CD4-positive, alpha-beta T cell (primary cell): ENCODE results near the gene FNBP1L. TPM values are rescaled to one million over a fixed set of nuclear protein-coding genes. Genes with fewer than 3 reads are reported as not detected.

Source experiments
- ATAC-seq: fragments of 200-7000 bp; cut with Tn5 transposase; one replicate; pipeline ENCODE4 v1.10.0; 2022; ENCODE audit warnings: mild to moderate bottlenecking; ENCODE audit not compliant: poor library complexity
- CTCF ChIA-PET: fragments of 350-600 bp; sonication (Branson Sonifier 250); formaldehyde crosslinking; loops from one replicate; lab custom pipeline; 2021; ENCODE audit warnings: antibody characterized with exemption, inconsistent platforms; lab: Charles Lee
- POLR2A ChIA-PET: fragments of 350-600 bp; sonication (Branson Sonifier 250); formaldehyde crosslinking; loops from one replicate; lab custom pipeline; 2021; ENCODE audit warnings: antibody characterized with exemption, inconsistent platforms; lab: Charles Lee
- DNase-seq, 14 experiments: peaks; one replicate each; pipeline ENCODE4 v3.0.0-alpha.2; 2013 to 2020; ENCODE audit warnings: mixed read lengths in 2 of 14
- H3K27ac ChIP-seq, 2 donors: one replicate each; pipeline versions ENCODE4 v1.5.1 to v1.7.0; 2013; ENCODE audit warnings: low read length in 2 of 2, low read depth in 1 of 2, mild to moderate bottlenecking in 1 of 2
- H3K27me3 ChIP-seq, 2 experiments: 1 replicate in 1 of 2; 2 replicates in 1 of 2; pipeline versions ENCODE4 v1.6.1 to v1.7.0; 2013; ENCODE audit warnings: low read length in 2 of 2, control low read depth in 1 of 2, mild to moderate bottlenecking in 1 of 2, moderate library complexity in 1 of 2; ENCODE audit not compliant: insufficient read depth in 2 of 2, control insufficient read depth in 1 of 2
- H3K36me3 ChIP-seq: one replicate; pipeline ENCODE4 v1.6.1; 2013; ENCODE audit warnings: low read length, control low read depth; ENCODE audit not compliant: insufficient read depth
- H3K4me1 ChIP-seq: one replicate; pipeline ENCODE4 v1.6.1; 2013; ENCODE audit warnings: low read length, control low read depth; ENCODE audit not compliant: insufficient read depth
- H3K4me3 ChIP-seq: one replicate; pipeline ENCODE4 v1.5.1; 2013; ENCODE audit warnings: mild to moderate bottlenecking, low read length, moderate library complexity
- H3K9me3 ChIP-seq, 2 experiments: 1 replicate in 1 of 2; 2 replicates in 1 of 2; pipeline versions ENCODE4 v1.6.1 to v1.7.0; 2013; ENCODE audit warnings: low read length in 2 of 2, mild to moderate bottlenecking in 2 of 2, control low read depth in 1 of 2, moderate library complexity in 1 of 2; ENCODE audit not compliant: control insufficient read depth in 1 of 2, insufficient read depth in 1 of 2
- H3K27ac Mint-ChIP-seq: one replicate; pipeline ENCODE4 v1.8.0; 2020; ENCODE audit warnings: mixed read lengths
- H3K27me3 Mint-ChIP-seq: one replicate; pipeline ENCODE4 v1.8.0; 2021; ENCODE audit warnings: mixed read lengths
- H3K36me3 Mint-ChIP-seq: one replicate; pipeline ENCODE4 v1.8.0; 2021; ENCODE audit warnings: low read depth, mixed read lengths
- H3K4me1 Mint-ChIP-seq: one replicate; pipeline ENCODE4 v1.8.0; 2021; ENCODE audit warnings: low read depth, mixed read lengths
- H3K4me3 Mint-ChIP-seq: one replicate; pipeline ENCODE4 v1.8.0; 2020; ENCODE audit warnings: mild to moderate bottlenecking, mixed read lengths
- H3K9me3 Mint-ChIP-seq: one replicate; pipeline ENCODE4 v1.8.0; 2020; ENCODE audit warnings: mixed read lengths
- CTCF ChIP-seq: fragments of 200-600 bp; IDR thresholded peaks from one replicate; pipeline ENCODE4 v1.8.0; 2022; ENCODE audit warnings: antibody characterized with exemption, mild to moderate bottlenecking
- intact Hi-C, 2 experiments: fragments of 100-400 bp; cut with DNase I in 1 of 2; cut with micrococcal nuclease in 1 of 2; formaldehyde crosslinking; loops; one replicate each; pipeline versions ENCODE4 v1.15.1 to v1.9.0; 2023 to 2025; cut with DNase I, micrococcal nuclease
- total RNA-seq, 174 experiments: library from RNA in 2 of 174; stranded (reverse) in 2 of 174; gene quantifications; one replicate each; pipeline ENCODE4 v1.2.3 and lab custom pipeline; 2021 to 2026

The FNBP1L gene
- total RNA-seq, 2 experiments from 2014 or later: 1.1 TPM

DNA sequence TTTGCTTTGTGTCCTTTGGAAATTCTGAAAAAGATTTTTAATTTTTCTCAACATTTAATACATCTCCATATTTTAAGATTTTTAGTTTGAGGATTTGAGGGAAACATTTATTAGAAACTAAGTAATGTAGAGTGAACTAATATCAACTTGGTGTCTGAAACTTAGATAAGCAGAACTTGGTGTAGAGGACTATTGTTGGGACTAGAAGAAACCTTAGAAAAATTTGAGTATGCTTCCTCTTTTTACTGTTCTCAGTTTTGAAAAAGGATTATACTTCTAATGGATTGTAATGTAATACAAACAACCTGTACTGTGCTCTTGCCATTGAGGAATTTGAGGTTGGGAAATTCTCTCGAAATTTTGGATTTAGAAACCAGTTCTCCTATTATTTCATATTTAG, 2.4 kb downstream of the FNBP1L start:
- H3K9me3 ChIP-seq: no peaks in the 10 kb centered on the region
- H3K4me3 Mint-ChIP-seq: peak overlapping the region; percentile 15
- peaks cover 27% of the 10 kb centered on the region for H3K4me1 Mint-ChIP-seq
- TF ChIP-seq CTCF: no peak
- CTCF ChIA-PET: no interaction called here
- no peak overlapping the region for H3K27ac ChIP-seq
- ATAC-seq (no peak), DNase-seq (no peak)
- peaks cover 20% of the 10 kb centered on the region for H3K4me1 ChIP-seq
- no peaks in the 10 kb centered on the region for H3K9me3 Mint-ChIP-seq
- no peaks in the 10 kb centered on the region for H3K36me3 ChIP-seq
- intact Hi-C loops: no loop called here
- H3K27ac Mint-ChIP-seq: no peak overlapping the region
- peaks cover 56% of the 10 kb centered on the region for H3K27me3 Mint-ChIP-seq
- POLR2A ChIA-PET: no interaction called here
- H3K4me3 ChIP-seq: no peak overlapping the region
- H3K36me3 Mint-ChIP-seq: peaks cover 7% of the 10 kb centered on the region
- peaks cover 16 to 48% of the 10 kb centered on the region in 2 experiments for H3K27me3 ChIP-seq

DNA sequence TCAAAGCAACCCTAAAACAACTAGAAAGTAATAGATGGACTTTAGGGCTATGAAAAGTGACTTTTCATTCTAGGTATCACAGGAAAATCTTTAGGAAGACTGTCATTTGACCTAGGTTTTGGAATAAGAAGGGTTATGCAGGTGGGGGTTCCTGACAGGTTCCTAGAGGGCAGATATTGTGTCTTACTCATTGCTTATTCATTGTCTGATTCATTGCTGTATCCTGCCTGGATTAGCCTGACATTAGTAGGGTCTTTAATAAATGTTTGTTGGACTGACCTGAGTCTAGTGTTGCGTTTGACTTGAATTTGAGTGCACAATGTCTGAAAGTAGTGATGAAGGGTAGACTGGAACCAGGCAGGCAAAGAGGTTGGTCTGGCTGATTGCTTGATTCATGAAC, 6.0 kb downstream of the FNBP1L start:
- peaks cover 13% of the 10 kb centered on the region for H3K4me1 Mint-ChIP-seq
- ChIA-PET POLR2A (no interaction called here), CTCF (no interaction called here)
- TF ChIP-seq CTCF: no peak
- H3K9me3 ChIP-seq: no peaks in the 10 kb centered on the region
- no peak overlapping the region for H3K27ac Mint-ChIP-seq
- DNase-seq: no peak
- H3K27me3 Mint-ChIP-seq: peaks cover 56% of the 10 kb centered on the region
- intact Hi-C loops: loop anchor here in 1 of 2 experiments (1.0 kb wide), 1 partner anchor 11 kb away; no protein-coding TSS in a partner anchor
- no peak for ATAC-seq
- H3K27me3 ChIP-seq: peaks cover 11 to 45% of the 10 kb centered on the region in 2 experiments
- H3K27ac ChIP-seq: no peak overlapping the region
- no peak overlapping the region for H3K4me3 Mint-ChIP-seq
- H3K4me1 ChIP-seq: peaks cover 6% of the 10 kb centered on the region
- no peaks in the 10 kb centered on the region for H3K36me3 ChIP-seq
- H3K9me3 Mint-ChIP-seq: no peaks in the 10 kb centered on the region
- no peak overlapping the region for H3K4me3 ChIP-seq
- no peaks in the 10 kb centered on the region for H3K36me3 Mint-ChIP-seq

DNA sequence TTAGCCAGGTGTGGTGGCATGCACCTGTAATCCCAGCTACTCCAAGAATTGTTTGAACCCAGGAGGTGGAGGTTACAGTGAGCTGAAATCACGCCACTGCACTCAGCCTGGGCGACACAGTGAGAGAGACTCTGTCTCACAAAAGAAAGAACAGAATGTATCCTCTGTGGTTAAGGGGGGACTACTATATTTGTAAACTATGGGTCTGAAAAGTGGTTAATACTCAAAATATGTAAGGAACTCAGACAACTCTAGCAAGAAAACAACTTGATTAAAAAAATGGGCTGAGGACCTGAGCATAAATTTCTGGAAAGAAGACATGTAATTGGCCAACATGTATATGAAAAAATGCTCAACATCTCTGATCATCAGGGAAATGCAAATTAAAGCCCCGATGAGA, 11.2 kb downstream of the FNBP1L start:
- Mint-ChIP-seq H3K27me3 (peaks cover 10% of the 10 kb centered on the region), H3K27ac (no peak overlapping the region), H3K9me3 (no peaks in the 10 kb centered on the region), H3K4me3 (no peak overlapping the region), H3K36me3 (no peaks in the 10 kb centered on the region), H3K4me1 (no peaks in the 10 kb centered on the region)
- Histone ChIP-seq H3K4me3 (no peak overlapping the region), H3K27ac (no peak overlapping the region), H3K9me3 (no peaks in the 10 kb centered on the region), H3K27me3 (no peaks in the 10 kb centered on the region), H3K36me3 (no peaks in the 10 kb centered on the region), H3K4me1 (no peaks in the 10 kb centered on the region)
- no peak for ATAC-seq
- CTCF ChIA-PET: no interaction called here
- no peak for DNase-seq
- intact Hi-C loops: no loop called here
- POLR2A ChIA-PET: no interaction called here
- TF ChIP-seq CTCF: no peak
